ENCODE measurements around the gene CD300LG.
"Not testable (repeated sequence)": the region's sequence is repeated elsewhere in the genome, so short reads cannot be mapped to it uniquely, and the experiment has no call there.

Gene CD300LG

GRCh38 chr17:43846963-43847371 lies at the start of gene CD300LG:
Gene CD300LG (plus strand): TSS chr17:43847176. CDS start chr17:43847217, 41 bp downstream.
- Mint-ChIP-seq H3K4me3 (no peak within 1 kb of the TSS), H3K4me1 (peaks cover 7% of the 10 kb centered on the region), H3K9me3 (peaks cover 1% of the 10 kb centered on the region), H3K27me3 (peaks cover 28% of the 10 kb centered on the region), H3K36me3 (no peaks in the 10 kb centered on the region), H3K27ac (no peak within 1 kb of the TSS)
- no peak for ATAC-seq (ENCODE audit: low read depth)
- no peak for DNase-seq (ENCODE audit: low spot score in 2 of 2)

- not testable (repeated sequence) for H3K4me3 Mint-ChIP-seq; H3K36me3 Mint-ChIP-seq; DNase-seq (ENCODE audit: low spot score in 2 of 2); ATAC-seq (ENCODE audit: low read depth); H3K4me1 Mint-ChIP-seq; H3K27ac Mint-ChIP-seq; H3K9me3 Mint-ChIP-seq
- peaks cover 21% of the 10 kb centered on the region for H3K27me3 Mint-ChIP-seq
Measured at GRCh38 chr17:43798024-43798423, 49.0 kb upstream of the CD300LG start.

- Mint-ChIP-seq H3K36me3 (no peaks in the 10 kb centered on the region), H3K4me1 (no peaks in the 10 kb centered on the region), H3K27ac (no peak overlapping the region), H3K4me3 (no peak overlapping the region), H3K27me3 (peaks cover 19% of the 10 kb centered on the region), H3K9me3 (no peaks in the 10 kb centered on the region)
- ATAC-seq (ENCODE audit: low read depth): no peak
- DNase-seq (ENCODE audit: low spot score in 2 of 2): no peak
Measured at GRCh38 chr17:43799047-43799446, 47.9 kb upstream of the CD300LG start.

- ATAC-seq (ENCODE audit: low read depth): no peak
- Mint-ChIP-seq H3K36me3 (peaks cover 2% of the 10 kb centered on the region), H3K4me1 (no peaks in the 10 kb centered on the region)
Measured at GRCh38 chr17:43800736-43801135, 46.2 kb upstream of the CD300LG start.

GRCh38 chr17:43801844-43802243 lies 45.1 kb upstream of the CD300LG start:
- Mint-ChIP-seq H3K27me3 (peaks cover 21% of the 10 kb centered on the region), H3K27ac (no peak overlapping the region), H3K9me3 (peaks cover 4% of the 10 kb centered on the region), H3K4me1 (no peaks in the 10 kb centered on the region), H3K36me3 (peaks cover 2% of the 10 kb centered on the region), H3K4me3 (no peak overlapping the region)
- ATAC-seq (ENCODE audit: low read depth) (no peak), DNase-seq (ENCODE audit: low spot score in 2 of 2) (no peak)

More at GRCh38 chr17:43800736-43801135, 46.2 kb upstream of the CD300LG start:
- DNase-seq (ENCODE audit: low spot score in 2 of 2): no peak
- H3K27me3 Mint-ChIP-seq: peaks cover 23% of the 10 kb centered on the region
- H3K27ac Mint-ChIP-seq: no peak overlapping the region
- peaks cover 4% of the 10 kb centered on the region for H3K9me3 Mint-ChIP-seq
- H3K4me3 Mint-ChIP-seq: no peak overlapping the region

GRCh38 chr17:43803758-43804157 lies 43.2 kb upstream of the CD300LG start:
- ATAC-seq (ENCODE audit: low read depth): no peak
- H3K4me1 Mint-ChIP-seq: no peaks in the 10 kb centered on the region
- peaks cover 2% of the 10 kb centered on the region for H3K36me3 Mint-ChIP-seq
- peaks cover 21% of the 10 kb centered on the region for H3K27me3 Mint-ChIP-seq
- peaks cover 4% of the 10 kb centered on the region for H3K9me3 Mint-ChIP-seq
- H3K4me3 Mint-ChIP-seq: no peak overlapping the region
- DNase-seq (ENCODE audit: low spot score in 2 of 2): no peak
- no peak overlapping the region for H3K27ac Mint-ChIP-seq

GRCh38 chr17:43805117-43805516 lies 41.9 kb upstream of the CD300LG start:
- Mint-ChIP-seq H3K27me3 (peaks cover 21% of the 10 kb centered on the region), H3K27ac (no peak overlapping the region), H3K4me1 (no peaks in the 10 kb centered on the region), H3K36me3 (peaks cover 2% of the 10 kb centered on the region), H3K9me3 (peaks cover 4% of the 10 kb centered on the region), H3K4me3 (no peak overlapping the region)
- DNase-seq (ENCODE audit: low spot score in 2 of 2) (no peak), ATAC-seq (ENCODE audit: low read depth) (no peak)

GRCh38 chr17:43808076-43808475 lies 38.9 kb upstream of the CD300LG start:
- no peak overlapping the region for H3K27ac Mint-ChIP-seq
- no peaks in the 10 kb centered on the region for H3K4me1 Mint-ChIP-seq
- peaks cover 4% of the 10 kb centered on the region for H3K9me3 Mint-ChIP-seq
- H3K27me3 Mint-ChIP-seq: peaks cover 18% of the 10 kb centered on the region
- H3K4me3 Mint-ChIP-seq: no peak overlapping the region
- ATAC-seq (ENCODE audit: low read depth): no peak
- peaks cover 2% of the 10 kb centered on the region for H3K36me3 Mint-ChIP-seq
- DNase-seq (ENCODE audit: low spot score in 2 of 2): no peak

- Mint-ChIP-seq H3K9me3 (peaks cover 4% of the 10 kb centered on the region), H3K4me3 (no peak overlapping the region), H3K36me3 (peaks cover 2% of the 10 kb centered on the region), H3K27me3 (peaks cover 19% of the 10 kb centered on the region), H3K27ac (no peak overlapping the region), H3K4me1 (no peaks in the 10 kb centered on the region)
- DNase-seq (ENCODE audit: low spot score in 2 of 2) (no peak), ATAC-seq (ENCODE audit: low read depth) (no peak)
Measured at GRCh38 chr17:43809121-43809520, 37.9 kb upstream of the CD300LG start.

- Mint-ChIP-seq H3K27ac (no peak overlapping the region), H3K9me3 (peaks cover under 1% of the 10 kb centered on the region), H3K36me3 (no peaks in the 10 kb centered on the region), H3K4me3 (no peak overlapping the region), H3K4me1 (no peaks in the 10 kb centered on the region), H3K27me3 (peaks cover 15% of the 10 kb centered on the region)
- ATAC-seq (ENCODE audit: low read depth) (no peak), DNase-seq (ENCODE audit: low spot score in 2 of 2) (no peak)
Measured at GRCh38 chr17:43810226-43810715, 36.7 kb upstream of the CD300LG start.

- ATAC-seq (ENCODE audit: low read depth) (no peak), DNase-seq (ENCODE audit: low spot score in 2 of 2) (no peak)
- Mint-ChIP-seq H3K27me3 (peaks cover 14% of the 10 kb centered on the region), H3K36me3 (no peaks in the 10 kb centered on the region), H3K27ac (no peak overlapping the region), H3K4me1 (no peaks in the 10 kb centered on the region), H3K9me3 (no peaks in the 10 kb centered on the region), H3K4me3 (no peak overlapping the region)
Measured at GRCh38 chr17:43810823-43811222, 36.2 kb upstream of the CD300LG start.

- peaks cover 16% of the 10 kb centered on the region for H3K27me3 Mint-ChIP-seq
- DNase-seq (ENCODE audit: low spot score in 2 of 2) (no peak), ATAC-seq (ENCODE audit: low read depth) (no peak)
- H3K4me3 Mint-ChIP-seq: no peak overlapping the region
- H3K36me3 Mint-ChIP-seq: no peaks in the 10 kb centered on the region
- H3K4me1 Mint-ChIP-seq: no peaks in the 10 kb centered on the region
- H3K27ac Mint-ChIP-seq: no peak overlapping the region
- no peaks in the 10 kb centered on the region for H3K9me3 Mint-ChIP-seq
Measured at GRCh38 chr17:43812396-43813265, 34.3 kb upstream of the CD300LG start.

GRCh38 chr17:43813386-43813785 lies 33.6 kb upstream of the CD300LG start:
- no peak overlapping the region for H3K27ac Mint-ChIP-seq
- H3K4me1 Mint-ChIP-seq: no peaks in the 10 kb centered on the region
- no peak overlapping the region for H3K4me3 Mint-ChIP-seq
- no peaks in the 10 kb centered on the region for H3K9me3 Mint-ChIP-seq
- DNase-seq (ENCODE audit: low spot score in 2 of 2): no peak
- H3K27me3 Mint-ChIP-seq: peaks cover 16% of the 10 kb centered on the region
- no peak for ATAC-seq (ENCODE audit: low read depth)
- H3K36me3 Mint-ChIP-seq: no peaks in the 10 kb centered on the region

- Mint-ChIP-seq H3K27me3 (peaks cover 15% of the 10 kb centered on the region), H3K27ac (no peak overlapping the region), H3K4me1 (no peaks in the 10 kb centered on the region), H3K9me3 (no peaks in the 10 kb centered on the region), H3K4me3 (no peak overlapping the region), H3K36me3 (no peaks in the 10 kb centered on the region)
- DNase-seq (ENCODE audit: low spot score in 2 of 2): no peak
- ATAC-seq (ENCODE audit: low read depth): no peak
Measured at GRCh38 chr17:43814026-43814425, 33.0 kb upstream of the CD300LG start.

GRCh38 chr17:43814714-43815113 lies 32.3 kb upstream of the CD300LG start:
- Mint-ChIP-seq H3K4me3 (no peak overlapping the region), H3K9me3 (no peaks in the 10 kb centered on the region), H3K36me3 (no peaks in the 10 kb centered on the region), H3K27ac (no peak overlapping the region), H3K4me1 (no peaks in the 10 kb centered on the region), H3K27me3 (peaks cover 15% of the 10 kb centered on the region)
- no peak for DNase-seq (ENCODE audit: low spot score in 2 of 2)
- no peak for ATAC-seq (ENCODE audit: low read depth)
